Activated T-cell treated with anti-CD3 and anti-CD28 coated beads, Interleukin-2, amount 50 U/mL, for 24 hours (primary cell): ENCODE results near the gene MYO1D.
"Not testable (repeated sequence)": the region's sequence is repeated elsewhere in the genome, so short reads cannot be mapped to it uniquely, and the experiment has no call there.

Experiments
- DNase-seq: peaks from one replicate; pipeline ENCODE4 v3.0.0-alpha.2; 2020
- H3K27ac Mint-ChIP-seq: 2 replicates; pipeline ENCODE4 v1.8.0; 2020; ENCODE audit warnings: mild to moderate bottlenecking, mixed read lengths
- H3K27me3 Mint-ChIP-seq: 2 replicates; pipeline ENCODE4 v1.8.0; 2020; ENCODE audit warnings: mixed read lengths
- H3K36me3 Mint-ChIP-seq: 2 replicates; pipeline ENCODE4 v1.8.0; 2020; ENCODE audit warnings: low read depth, mixed read lengths
- H3K4me1 Mint-ChIP-seq: 2 replicates; pipeline ENCODE4 v1.8.0; 2020; ENCODE audit warnings: low read depth, mixed read lengths
- H3K4me3 Mint-ChIP-seq: 2 replicates; pipeline ENCODE4 v1.8.0; 2020; ENCODE audit warnings: mild to moderate bottlenecking, moderate library complexity, mixed read lengths
- H3K9me3 Mint-ChIP-seq: 2 replicates; pipeline ENCODE4 v1.8.0; 2020; ENCODE audit warnings: mixed read lengths

Gene MYO1D

DNA sequence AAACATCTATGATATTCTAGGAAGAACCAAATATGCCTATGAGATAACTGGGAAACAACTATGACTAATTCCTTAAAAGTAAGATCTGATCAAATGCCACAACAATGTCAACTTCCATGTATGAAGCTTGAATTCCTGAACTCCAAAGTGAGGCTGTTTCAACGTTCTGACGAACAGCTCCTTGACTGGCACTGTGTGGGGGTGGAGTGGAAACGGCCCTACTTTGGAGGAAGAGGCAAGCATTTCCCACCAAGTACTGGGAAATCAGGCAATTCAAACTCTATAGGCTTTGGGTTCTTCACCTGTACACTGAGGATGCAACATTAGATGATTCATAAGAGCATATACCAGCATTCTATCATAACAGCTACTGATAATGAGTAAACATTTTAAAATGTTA is 203.0 kb downstream of the MYO1D start:
- H3K9me3 Mint-ChIP-seq = peaks cover 5% of the 10 kb centered on the region
- DNase-seq = no peak
- H3K4me3 Mint-ChIP-seq = no peak overlapping the region
- peaks cover 6% of the 10 kb centered on the region for H3K36me3 Mint-ChIP-seq
- no peak overlapping the region for H3K27ac Mint-ChIP-seq
- H3K27me3 Mint-ChIP-seq = no peaks in the 10 kb centered on the region
- no peaks in the 10 kb centered on the region for H3K4me1 Mint-ChIP-seq

- no peaks in the 10 kb centered on the region for H3K4me1 Mint-ChIP-seq
- no peak overlapping the region for H3K4me3 Mint-ChIP-seq
- H3K27ac Mint-ChIP-seq = no peak overlapping the region
- peaks cover 6% of the 10 kb centered on the region for H3K36me3 Mint-ChIP-seq
- no peaks in the 10 kb centered on the region for H3K27me3 Mint-ChIP-seq
- no peak for DNase-seq
- H3K9me3 Mint-ChIP-seq = peaks cover 5% of the 10 kb centered on the region
These were observed 204.2 kb downstream of the MYO1D start for GRCh38 chr17:32672711-32673110.

DNA sequence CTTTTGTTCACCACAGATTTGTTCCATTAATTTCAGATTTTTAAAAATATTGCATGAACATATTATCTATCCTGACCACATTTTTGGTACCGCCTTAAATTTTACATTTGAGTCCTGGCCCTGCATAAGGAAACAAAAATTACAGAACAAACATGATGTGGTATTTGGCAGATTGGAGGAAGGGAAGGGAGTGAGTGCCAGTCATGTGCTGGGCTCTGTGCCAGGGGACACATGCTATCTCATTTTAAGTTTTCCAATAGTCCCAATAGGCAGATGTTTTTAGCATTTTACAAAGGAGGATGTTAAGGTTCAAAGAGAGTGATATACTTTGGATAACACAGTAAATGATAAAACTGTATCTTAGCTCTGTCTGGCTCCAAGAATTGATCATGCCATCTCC is 205.0 kb downstream of the MYO1D start:
- Mint-ChIP-seq H3K27me3 (no peaks in the 10 kb centered on the region), H3K9me3 (peaks cover 5% of the 10 kb centered on the region), H3K27ac (no peak overlapping the region), H3K4me3 (no peak overlapping the region), H3K36me3 (peaks cover 6% of the 10 kb centered on the region), H3K4me1 (no peaks in the 10 kb centered on the region)
- DNase-seq = no peak

GRCh38 chr17:32664936-32665583 is 211.9 kb downstream of the MYO1D start:
- Mint-ChIP-seq H3K9me3 (no peaks in the 10 kb centered on the region), H3K4me3 (no peak overlapping the region), H3K27ac (no peak overlapping the region), H3K36me3 (no peaks in the 10 kb centered on the region), H3K27me3 (no peaks in the 10 kb centered on the region), H3K4me1 (no peaks in the 10 kb centered on the region)
- DNase-seq = no peak

DNA sequence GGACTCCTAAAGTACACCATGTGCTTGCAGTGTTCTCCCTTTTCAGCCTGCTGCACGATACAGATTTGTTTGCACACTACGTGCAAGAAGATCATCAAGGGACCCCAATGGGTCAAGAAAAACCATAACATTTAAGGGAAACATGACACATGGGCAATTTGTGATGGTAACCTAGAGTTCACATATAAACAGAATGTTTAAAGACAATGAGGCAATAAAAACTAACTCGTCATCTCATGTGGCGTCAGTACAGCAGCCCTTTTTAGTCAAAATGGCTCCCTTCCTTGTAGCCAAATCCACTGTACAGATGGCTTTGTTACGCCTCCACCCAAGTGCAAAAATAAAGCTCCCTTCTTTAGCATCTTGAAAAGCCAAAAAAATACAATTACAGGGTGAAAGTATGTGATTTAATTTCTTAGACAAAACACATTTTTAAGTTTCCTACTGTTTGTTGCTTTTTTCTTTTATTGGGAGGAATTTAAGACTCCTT is 216.4 kb downstream of the MYO1D start:
- H3K27me3 Mint-ChIP-seq = no peaks in the 10 kb centered on the region

GRCh38 chr17:32659419-32659842 is 217.5 kb downstream of the MYO1D start:
- H3K4me1 Mint-ChIP-seq = no peaks in the 10 kb centered on the region
- H3K9me3 Mint-ChIP-seq = no peaks in the 10 kb centered on the region
- H3K27ac Mint-ChIP-seq = no peak overlapping the region
- peaks cover 6% of the 10 kb centered on the region for H3K36me3 Mint-ChIP-seq
- DNase-seq = peak; percentile 79
- H3K27me3 Mint-ChIP-seq = no peaks in the 10 kb centered on the region
- no peak overlapping the region for H3K4me3 Mint-ChIP-seq

More for the DNA sequence above, 216.4 kb downstream of the MYO1D start:
- peaks cover under 1% of the 10 kb centered on the region for H3K36me3 Mint-ChIP-seq
- no peak overlapping the region for H3K4me3 Mint-ChIP-seq
- H3K4me1 Mint-ChIP-seq = no peaks in the 10 kb centered on the region
- no peaks in the 10 kb centered on the region for H3K9me3 Mint-ChIP-seq
- H3K27ac Mint-ChIP-seq = no peak overlapping the region
- DNase-seq = no peak

DNA sequence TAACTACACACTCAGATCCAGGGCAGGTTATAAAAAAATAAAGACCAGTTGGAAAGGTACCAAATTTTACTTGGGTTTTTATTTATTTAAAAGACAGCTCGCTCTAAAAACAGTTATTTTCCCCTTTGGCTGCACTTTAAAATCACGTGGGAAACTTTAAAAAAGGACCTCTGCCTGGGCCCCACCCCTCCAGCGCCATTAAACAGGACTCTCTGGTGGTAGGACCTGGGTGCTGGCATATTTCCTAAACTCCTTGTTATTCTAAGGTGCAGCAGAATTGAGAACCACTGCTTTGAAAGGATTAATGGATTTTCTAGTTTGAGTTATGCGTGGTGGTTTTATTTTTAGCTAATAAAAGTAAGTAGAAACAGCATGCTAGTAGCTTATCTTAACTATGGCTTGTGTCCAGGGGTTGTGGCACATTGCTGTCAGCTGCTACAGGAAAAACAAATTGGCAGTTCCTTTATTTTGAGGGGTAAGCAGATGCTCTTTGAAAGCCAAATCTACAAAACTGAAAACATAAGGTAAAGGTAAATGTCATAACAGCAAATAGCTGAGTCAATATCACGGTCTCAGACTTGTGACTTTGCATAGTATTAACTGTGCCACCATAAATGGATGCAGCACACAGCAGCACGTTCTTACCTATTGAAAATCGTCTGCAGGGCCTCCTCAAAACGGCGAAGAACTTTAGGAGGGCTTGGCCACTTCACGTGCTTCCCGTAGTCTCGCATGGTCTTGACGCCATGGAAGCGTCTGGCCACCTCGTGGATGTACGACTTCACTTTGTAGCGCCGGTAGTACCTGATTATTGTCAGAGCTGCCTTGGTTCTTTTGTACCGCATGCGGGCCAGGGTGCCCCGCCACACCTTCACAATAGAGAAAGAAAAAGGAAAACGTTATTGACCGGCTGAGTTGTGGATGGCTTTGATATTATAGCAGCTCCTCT is 218.2 kb downstream of the MYO1D start:
- no peaks in the 10 kb centered on the region for H3K27me3 Mint-ChIP-seq
- no peak for DNase-seq
- no peak overlapping the region for H3K4me3 Mint-ChIP-seq
- H3K4me1 Mint-ChIP-seq = no peaks in the 10 kb centered on the region
- no peaks in the 10 kb centered on the region for H3K9me3 Mint-ChIP-seq
- H3K27ac Mint-ChIP-seq = no peak overlapping the region
- peaks cover 10% of the 10 kb centered on the region for H3K36me3 Mint-ChIP-seq

GRCh38 chr17:32656886-32657285 is 220.0 kb downstream of the MYO1D start:
- H3K36me3 Mint-ChIP-seq = peaks cover 23% of the 10 kb centered on the region
- no peak overlapping the region for H3K4me3 Mint-ChIP-seq
- H3K27me3 Mint-ChIP-seq = no peaks in the 10 kb centered on the region
- H3K9me3 Mint-ChIP-seq = no peaks in the 10 kb centered on the region
- H3K27ac Mint-ChIP-seq = no peak overlapping the region
- DNase-seq = no peak
- no peaks in the 10 kb centered on the region for H3K4me1 Mint-ChIP-seq

- DNase-seq = no peak
- H3K4me1 Mint-ChIP-seq = no peaks in the 10 kb centered on the region
- H3K27ac Mint-ChIP-seq = no peak overlapping the region
- peaks cover 15% of the 10 kb centered on the region for H3K9me3 Mint-ChIP-seq
- peaks cover 44% of the 10 kb centered on the region for H3K36me3 Mint-ChIP-seq
- H3K27me3 Mint-ChIP-seq = no peaks in the 10 kb centered on the region
- H3K4me3 Mint-ChIP-seq = no peak overlapping the region
These were observed 222.6 kb downstream of the MYO1D start for GRCh38 chr17:32654324-32654723.

DNA sequence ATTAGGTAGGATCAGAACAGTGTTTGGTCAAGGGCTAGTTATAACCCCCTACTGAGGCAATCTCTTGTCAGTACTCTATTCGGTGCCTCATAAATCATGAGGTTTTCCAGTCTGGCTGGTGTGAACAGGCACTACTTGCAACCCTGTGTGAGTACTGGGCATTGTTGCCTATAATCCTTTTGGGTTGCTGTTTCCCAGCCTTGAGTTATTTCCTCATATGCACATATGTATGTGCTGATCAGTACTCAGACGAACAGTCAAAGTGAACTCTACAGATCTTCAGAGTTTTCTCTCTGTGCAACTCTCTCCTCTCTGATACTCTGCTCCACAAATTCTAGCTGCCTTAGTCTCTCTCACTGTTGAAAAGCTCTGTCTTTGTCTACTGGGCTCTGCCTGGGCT is 225.8 kb downstream of the MYO1D start:
- Mint-ChIP-seq H3K36me3 (peaks cover 46% of the 10 kb centered on the region), H3K4me3 (no peak overlapping the region)

GRCh38 chr17:32648450-32648849 is 228.5 kb downstream of the MYO1D start:
- DNase-seq = no peak
- H3K36me3 Mint-ChIP-seq = peaks cover 33% of the 10 kb centered on the region
- H3K27ac Mint-ChIP-seq = no peak overlapping the region
- H3K9me3 Mint-ChIP-seq = peaks cover 18% of the 10 kb centered on the region
- H3K4me1 Mint-ChIP-seq = no peaks in the 10 kb centered on the region
- no peaks in the 10 kb centered on the region for H3K27me3 Mint-ChIP-seq
- H3K4me3 Mint-ChIP-seq = no peak overlapping the region

More for the DNA sequence above, 225.8 kb downstream of the MYO1D start:
- Mint-ChIP-seq H3K4me1 (no peaks in the 10 kb centered on the region), H3K27me3 (no peaks in the 10 kb centered on the region), H3K27ac (no peak overlapping the region), H3K9me3 (peaks cover 18% of the 10 kb centered on the region)
- no peak for DNase-seq

- Mint-ChIP-seq H3K4me1 (no peaks in the 10 kb centered on the region), H3K27me3 (no peaks in the 10 kb centered on the region), H3K4me3 (no peak overlapping the region), H3K36me3 (peaks cover 24% of the 10 kb centered on the region), H3K9me3 (peaks cover 18% of the 10 kb centered on the region), H3K27ac (no peak overlapping the region)
- DNase-seq = no peak
These were observed 230.0 kb downstream of the MYO1D start for GRCh38 chr17:32646941-32647340.

- not testable (repeated sequence) for H3K27me3 Mint-ChIP-seq, H3K4me1 Mint-ChIP-seq, DNase-seq, H3K27ac Mint-ChIP-seq, H3K4me3 Mint-ChIP-seq, H3K9me3 Mint-ChIP-seq, H3K36me3 Mint-ChIP-seq
These were observed 235.4 kb downstream of the MYO1D start for GRCh38 chr17:32641514-32641913.

GRCh38 chr17:32636598-32637218 is 240.2 kb downstream of the MYO1D start:
- Mint-ChIP-seq H3K27ac (no peak overlapping the region), H3K4me1 (no peaks in the 10 kb centered on the region), H3K36me3 (no peaks in the 10 kb centered on the region), H3K4me3 (no peak overlapping the region), H3K9me3 (peaks cover 3% of the 10 kb centered on the region), H3K27me3 (no peaks in the 10 kb centered on the region)
- no peak for DNase-seq
